ENCODE results near the gene MS4A14. TPM values are rescaled to one million over a fixed set of nuclear protein-coding genes. Genes with fewer than 3 reads are reported as not detected.
"Not testable (repeated sequence)": the region's sequence is repeated elsewhere in the genome, so short reads cannot be mapped to it uniquely, and the experiment has no call there.

MS4A14 gene
- total RNA-seq, 1 experiment from 2014 or later, result not detected

GRCh38 chr11:60433401-60433800 lies 37.1 kb downstream of the MS4A14 start:
- intact Hi-C loops (cut with micrococcal nuclease), result no loop called here
- BruUV-seq (replicated peaks), result no TSS peak
- peaks cover 13% of the 10 kb centered on the region for H3K9me3 Mint-ChIP-seq (ENCODE audit: unreplicated experiment)
- H3K27me3 Mint-ChIP-seq (ENCODE audit: insufficient read depth, unreplicated experiment), result peaks cover 12% of the 10 kb centered on the region
- H3K27ac Mint-ChIP-seq (ENCODE audit: low read depth, unreplicated experiment), result no peak overlapping the region
- H3K4me3 Mint-ChIP-seq (ENCODE audit: unreplicated experiment), result no peak overlapping the region
- POLR2A ChIA-PET, result no interaction called here
- CTCF ChIA-PET, result no interaction called here
- TF ChIP-seq, protein P1, sequence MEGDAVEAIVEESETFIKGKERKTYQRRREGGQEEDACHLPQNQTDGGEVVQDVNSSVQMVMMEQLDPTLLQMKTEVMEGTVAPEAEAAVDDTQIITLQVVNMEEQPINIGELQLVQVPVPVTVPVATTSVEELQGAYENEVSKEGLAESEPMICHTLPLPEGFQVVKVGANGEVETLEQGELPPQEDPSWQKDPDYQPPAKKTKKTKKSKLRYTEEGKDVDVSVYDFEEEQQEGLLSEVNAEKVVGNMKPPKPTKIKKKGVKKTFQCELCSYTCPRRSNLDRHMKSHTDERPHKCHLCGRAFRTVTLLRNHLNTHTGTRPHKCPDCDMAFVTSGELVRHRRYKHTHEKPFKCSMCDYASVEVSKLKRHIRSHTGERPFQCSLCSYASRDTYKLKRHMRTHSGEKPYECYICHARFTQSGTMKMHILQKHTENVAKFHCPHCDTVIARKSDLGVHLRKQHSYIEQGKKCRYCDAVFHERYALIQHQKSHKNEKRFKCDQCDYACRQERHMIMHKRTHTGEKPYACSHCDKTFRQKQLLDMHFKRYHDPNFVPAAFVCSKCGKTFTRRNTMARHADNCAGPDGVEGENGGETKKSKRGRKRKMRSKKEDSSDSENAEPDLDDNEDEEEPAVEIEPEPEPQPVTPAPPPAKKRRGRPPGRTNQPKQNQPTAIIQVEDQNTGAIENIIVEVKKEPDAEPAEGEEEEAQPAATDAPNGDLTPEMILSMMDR (IDR thresholded peaks at IDR 0.05; ENCODE audit: unreplicated experiment), result no peak
- no peaks in the 10 kb centered on the region for H3K36me3 Mint-ChIP-seq (ENCODE audit: insufficient read depth, unreplicated experiment)
- DNase-seq (ENCODE audit: unreplicated experiment), result no peak
- no peaks in the 10 kb centered on the region for H3K4me1 Mint-ChIP-seq (ENCODE audit: insufficient read depth, unreplicated experiment)

- BruUV-seq (replicated peaks), result no TSS peak
- Mint-ChIP-seq H3K27me3 (ENCODE audit: insufficient read depth, unreplicated experiment) (no peaks in the 10 kb centered on the region), H3K36me3 (ENCODE audit: insufficient read depth, unreplicated experiment) (no peaks in the 10 kb centered on the region), H3K9me3 (ENCODE audit: unreplicated experiment) (no peaks in the 10 kb centered on the region), H3K4me3 (ENCODE audit: unreplicated experiment) (peak overlapping the region; percentile 30), H3K4me1 (ENCODE audit: insufficient read depth, unreplicated experiment) (no peaks in the 10 kb centered on the region), H3K27ac (ENCODE audit: low read depth, unreplicated experiment) (no peak overlapping the region)
- no peak for DNase-seq (ENCODE audit: unreplicated experiment)
- POLR2A ChIA-PET, result no interaction called here
- TF ChIP-seq, protein P1 (IDR thresholded peaks at IDR 0.05; ENCODE audit: unreplicated experiment), result no peak
- intact Hi-C loops (cut with micrococcal nuclease), result no loop called here
- CTCF ChIA-PET, result no interaction called here
These were observed 50.8 kb downstream of the MS4A14 start for GRCh38 chr11:60447070-60447469.

DNA sequence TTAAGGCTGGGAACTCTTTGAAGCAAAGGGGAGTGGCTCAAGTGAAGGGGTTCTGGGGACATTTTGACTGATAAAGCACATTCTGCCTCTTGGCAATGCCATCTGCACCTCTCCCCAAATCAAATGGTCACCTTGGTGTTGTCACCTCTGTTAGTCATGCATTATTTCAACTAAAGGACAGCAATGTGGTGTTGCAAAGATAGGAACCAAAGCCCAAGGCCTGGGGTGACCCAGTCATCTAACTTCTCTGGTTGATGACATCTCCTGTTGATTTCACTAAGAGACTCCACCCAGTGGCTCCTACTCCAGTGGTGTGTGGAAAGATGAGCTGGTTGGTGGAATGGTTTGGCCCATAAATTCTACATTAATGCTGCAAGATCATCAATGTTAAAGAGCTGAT lies 51.6 kb downstream of the MS4A14 start:
- intact Hi-C loops (cut with micrococcal nuclease), result no loop called here
- H3K27ac Mint-ChIP-seq (ENCODE audit: low read depth, unreplicated experiment), result no peak overlapping the region
- H3K27me3 Mint-ChIP-seq (ENCODE audit: insufficient read depth, unreplicated experiment), result no peaks in the 10 kb centered on the region
- H3K36me3 Mint-ChIP-seq (ENCODE audit: insufficient read depth, unreplicated experiment), result no peaks in the 10 kb centered on the region
- no peaks in the 10 kb centered on the region for H3K4me1 Mint-ChIP-seq (ENCODE audit: insufficient read depth, unreplicated experiment)
- BruUV-seq (replicated peaks), result no TSS peak
- no peak for DNase-seq (ENCODE audit: unreplicated experiment)
- no peak overlapping the region for H3K4me3 Mint-ChIP-seq (ENCODE audit: unreplicated experiment)
- H3K9me3 Mint-ChIP-seq (ENCODE audit: unreplicated experiment), result no peaks in the 10 kb centered on the region
- ChIA-PET CTCF (no interaction called here), POLR2A (no interaction called here)
- TF ChIP-seq, protein P1 (IDR thresholded peaks at IDR 0.05; ENCODE audit: unreplicated experiment), result no peak

DNA sequence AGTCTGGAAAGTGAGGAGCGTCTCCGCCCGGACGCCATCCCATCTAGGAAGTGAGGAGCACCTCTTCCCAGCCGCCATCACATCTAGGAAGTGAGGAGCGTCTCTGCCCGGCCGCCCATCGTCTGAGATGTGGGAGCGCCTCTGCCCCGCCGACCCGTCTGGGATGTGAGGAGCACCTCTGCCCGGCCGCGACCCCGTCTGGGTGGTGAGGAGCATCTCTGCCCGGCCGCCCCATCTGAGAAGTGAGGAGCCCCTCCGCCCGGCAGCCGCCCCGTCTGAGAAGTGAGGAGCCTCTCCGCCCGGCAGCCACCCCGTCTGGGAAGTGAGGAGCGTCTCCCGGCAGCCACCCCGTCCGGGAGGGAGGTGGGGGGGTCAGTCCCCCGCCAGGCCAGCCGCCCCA lies 54.9 kb downstream of the MS4A14 start:
- not testable (repeated sequence) for BruUV-seq (replicated peaks)

GRCh38 chr11:60454212-60454611 lies 58.0 kb downstream of the MS4A14 start:
- TF ChIP-seq, protein P1 (IDR thresholded peaks at IDR 0.05; ENCODE audit: unreplicated experiment), result no peak
- Mint-ChIP-seq H3K36me3 (ENCODE audit: insufficient read depth, unreplicated experiment) (no peaks in the 10 kb centered on the region), H3K4me1 (ENCODE audit: insufficient read depth, unreplicated experiment) (no peaks in the 10 kb centered on the region), H3K27me3 (ENCODE audit: insufficient read depth, unreplicated experiment) (peaks cover 19% of the 10 kb centered on the region), H3K9me3 (ENCODE audit: unreplicated experiment) (peaks cover 9% of the 10 kb centered on the region), H3K4me3 (ENCODE audit: unreplicated experiment) (no peak overlapping the region), H3K27ac (ENCODE audit: low read depth, unreplicated experiment) (no peak overlapping the region)
- ChIA-PET POLR2A (no interaction called here), CTCF (no interaction called here)
- intact Hi-C loops (cut with micrococcal nuclease), result no loop called here
- DNase-seq (ENCODE audit: unreplicated experiment), result no peak
- no TSS peak for BruUV-seq (replicated peaks)

More for the DNA sequence above, 54.9 kb downstream of the MS4A14 start:
- H3K4me1 Mint-ChIP-seq (ENCODE audit: insufficient read depth, unreplicated experiment); CTCF ChIA-PET; H3K27ac Mint-ChIP-seq (ENCODE audit: low read depth, unreplicated experiment); H3K27me3 Mint-ChIP-seq (ENCODE audit: insufficient read depth, unreplicated experiment); H3K36me3 Mint-ChIP-seq (ENCODE audit: insufficient read depth, unreplicated experiment); DNase-seq (ENCODE audit: unreplicated experiment); H3K4me3 Mint-ChIP-seq (ENCODE audit: unreplicated experiment); H3K9me3 Mint-ChIP-seq (ENCODE audit: unreplicated experiment); intact Hi-C loops (cut with micrococcal nuclease): not testable (repeated sequence)
- POLR2A ChIA-PET, result interaction anchor here (0.6 kb wide), 1 partner anchor 78 kb away, joined by 3 read pairs; no protein-coding TSS in a partner anchor
